Esophagus muscularis mucosa (tissue), 4 donors: ENCODE results near the gene CYP2D6.

ENCODE experiments used
- CTCF ChIP-seq, 3 experiments: fragments of 200-600 bp in 2 of 3; fragments of 450-650 bp in 1 of 3; sonication (generic) in 2 of 3; IDR thresholded peaks; one replicate each; pipeline ENCODE4 v1.5.1; 2017 to 2019; ENCODE audit warnings: antibody characterized with exemption in 3 of 3, mild to moderate bottlenecking in 2 of 3, moderate library complexity in 1 of 3
- EP300 ChIP-seq: sonication (generic); formaldehyde crosslinking; IDR thresholded peaks from one replicate; pipeline ENCODE4 v1.6.1; 2017; ENCODE audit warnings: antibody characterized with exemption
- POLR2A ChIP-seq: fragments of 450-650 bp; IDR thresholded peaks from one replicate; pipeline ENCODE4 v1.6.1; 2017; ENCODE audit warnings: antibody characterized with exemption, moderate library complexity, mild to moderate bottlenecking, low read depth
- POLR2AphosphoS5 ChIP-seq, 2 donors: sonication (generic); formaldehyde crosslinking; IDR thresholded peaks; one replicate each; pipeline ENCODE4 v1.6.1; 2017; ENCODE audit warnings: antibody characterized with exemption in 2 of 2

- TF ChIP-seq POLR2A (no peak), CTCF (IDR thresholded peaks at IDR 0.05) (no peak), POLR2AphosphoS5 (IDR thresholded peaks at IDR 0.05) (no peak), EP300 (no peak)
Measured at GRCh38 chr22:42101199-42101598, 29.4 kb downstream of the CYP2D6 start.
